Ectodermal cell (in vitro differentiated cells): Measurements from ENCODE around the gene TMEM158.

ENCODE experiments used
- H3K27ac ChIP-seq: 2 replicates; pipeline ENCODE4 v1.7.0; 2013; ENCODE audit warnings: mild to moderate bottlenecking, low read depth, low read length; ENCODE audit not compliant: insufficient read depth, poor library complexity, severe bottlenecking
- H3K27me3 ChIP-seq: 2 replicates; pipeline ENCODE4 v1.7.0; 2013; ENCODE audit warnings: mild to moderate bottlenecking, low read length; ENCODE audit not compliant: insufficient read depth, control insufficient read depth, poor library complexity, severe bottlenecking
- H3K36me3 ChIP-seq: one replicate; pipeline ENCODE4 v1.7.0; 2013; ENCODE audit warnings: low read length; ENCODE audit not compliant: control insufficient read depth, insufficient read depth
- H3K4me1 ChIP-seq: one replicate; pipeline ENCODE4 v1.7.0; 2013; ENCODE audit warnings: low read length; ENCODE audit not compliant: control insufficient read depth, insufficient read depth
- H3K4me3 ChIP-seq: 2 replicates; pipeline ENCODE4 v1.7.0; 2013; ENCODE audit warnings: low read depth, low read length, control low read depth; ENCODE audit not compliant: insufficient read depth
- H3K9me3 ChIP-seq: 2 replicates; pipeline ENCODE4 v1.7.0; 2013; ENCODE audit warnings: mild to moderate bottlenecking, low read length, moderate library complexity; ENCODE audit not compliant: control insufficient read depth
- WGBS, 2 experiments: methylation state at CpG; one replicate each; pipeline ENCODE4 v1.1.7; 2013; ENCODE audit warnings: missing lambda C conversion rate in 2 of 2; 5-methylcytosine and 5-hydroxymethylcytosine counted together

Gene TMEM158

GRCh38 chr3:45204136-45204535 is 22.0 kb downstream of the TMEM158 start:
- no peaks in the 10 kb centered on the region for H3K9me3 ChIP-seq
- H3K4me3 ChIP-seq, result no peak overlapping the region
- WGBS, 2 experiments, result 53 to 56% methylated on average over 3 of the region's 3 CpGs
- H3K4me1 ChIP-seq, result peaks cover 3% of the 10 kb centered on the region
- no peaks in the 10 kb centered on the region for H3K27me3 ChIP-seq
- H3K27ac ChIP-seq, result no peak overlapping the region
- no peaks in the 10 kb centered on the region for H3K36me3 ChIP-seq

GRCh38 chr3:45199837-45200648 is 26.0 kb downstream of the TMEM158 start:
- H3K4me3 ChIP-seq, result no peak overlapping the region
- H3K27ac ChIP-seq, result no peak overlapping the region
- 63% methylated on average over 7 to 8 of the region's 8 CpGs for WGBS, 2 experiments
- no peaks in the 10 kb centered on the region for H3K27me3 ChIP-seq
- H3K4me1 ChIP-seq, result peaks cover 3% of the 10 kb centered on the region
- H3K9me3 ChIP-seq, result no peaks in the 10 kb centered on the region
- no peaks in the 10 kb centered on the region for H3K36me3 ChIP-seq

GRCh38 chr3:45198264-45199260 is 27.5 kb downstream of the TMEM158 start:
- Histone ChIP-seq H3K27ac (no peak overlapping the region), H3K4me1 (peaks cover 3% of the 10 kb centered on the region), H3K9me3 (no peaks in the 10 kb centered on the region), H3K4me3 (no peak overlapping the region), H3K27me3 (no peaks in the 10 kb centered on the region), H3K36me3 (no peaks in the 10 kb centered on the region)
- WGBS, 2 experiments, result 90 to 93% methylated on average over 5 of the region's 5 CpGs

- Histone ChIP-seq H3K9me3 (no peaks in the 10 kb centered on the region), H3K27ac (no peak overlapping the region), H3K4me1 (peaks cover 5% of the 10 kb centered on the region), H3K4me3 (no peak overlapping the region), H3K27me3 (no peaks in the 10 kb centered on the region), H3K36me3 (no peaks in the 10 kb centered on the region)
- WGBS, 2 experiments, result 91 to 92% methylated on average over 5 of the region's 5 CpGs
Observed at GRCh38 chr3:45194791-45195190, 31.3 kb downstream of the TMEM158 start.

- no peak overlapping the region for H3K4me3 ChIP-seq
- no peaks in the 10 kb centered on the region for H3K9me3 ChIP-seq
- no peaks in the 10 kb centered on the region for H3K36me3 ChIP-seq
- peaks cover 9% of the 10 kb centered on the region for H3K4me1 ChIP-seq
- no peak overlapping the region for H3K27ac ChIP-seq
- no peaks in the 10 kb centered on the region for H3K27me3 ChIP-seq
- 60 to 61% methylated on average over 3 of the region's 3 CpGs for WGBS, 2 experiments
Observed at GRCh38 chr3:45191924-45192417, 34.1 kb downstream of the TMEM158 start.

DNA sequence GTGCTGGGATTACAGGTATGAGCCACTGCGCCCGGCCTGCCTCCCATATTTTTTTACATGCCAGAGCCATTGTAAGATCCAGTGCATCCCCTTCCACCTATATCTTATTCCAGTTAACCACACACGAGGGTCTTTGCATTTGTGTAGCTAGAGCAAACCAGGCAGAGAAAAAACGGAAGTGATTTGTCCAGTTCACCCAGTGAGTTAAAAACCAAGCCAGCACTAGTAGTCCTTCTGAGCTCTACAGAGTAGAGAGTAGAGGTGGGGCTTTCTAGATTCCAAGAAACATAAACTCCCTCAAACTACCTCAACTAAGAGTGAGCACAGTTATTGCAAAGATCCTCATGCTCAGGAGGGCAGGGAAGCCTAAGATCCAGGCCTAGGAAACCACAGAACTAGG is 34.7 kb downstream of the TMEM158 start:
- no peaks in the 10 kb centered on the region for H3K9me3 ChIP-seq
- no peak overlapping the region for H3K4me3 ChIP-seq
- no peaks in the 10 kb centered on the region for H3K27me3 ChIP-seq
- 92% methylated on average over 4 of the region's 4 CpGs for WGBS, 2 experiments
- no peaks in the 10 kb centered on the region for H3K36me3 ChIP-seq
- peaks cover 9% of the 10 kb centered on the region for H3K4me1 ChIP-seq
- H3K27ac ChIP-seq, result no peak overlapping the region

GRCh38 chr3:45188719-45189659 is 37.1 kb downstream of the TMEM158 start:
- Histone ChIP-seq H3K36me3 (no peaks in the 10 kb centered on the region), H3K27ac (no peak overlapping the region), H3K4me1 (peaks cover 9% of the 10 kb centered on the region), H3K27me3 (no peaks in the 10 kb centered on the region), H3K9me3 (no peaks in the 10 kb centered on the region), H3K4me3 (no peak overlapping the region)
- 92 to 93% methylated on average over 8 of the region's 8 CpGs for WGBS, 2 experiments

GRCh38 chr3:45187694-45188141 is 38.4 kb downstream of the TMEM158 start:
- Histone ChIP-seq H3K4me3 (no peak overlapping the region), H3K27ac (no peak overlapping the region), H3K9me3 (no peaks in the 10 kb centered on the region), H3K27me3 (no peaks in the 10 kb centered on the region), H3K36me3 (no peaks in the 10 kb centered on the region), H3K4me1 (peaks cover 9% of the 10 kb centered on the region)
- 88 to 94% methylated on average over 3 of the region's 3 CpGs for WGBS, 2 experiments

DNA sequence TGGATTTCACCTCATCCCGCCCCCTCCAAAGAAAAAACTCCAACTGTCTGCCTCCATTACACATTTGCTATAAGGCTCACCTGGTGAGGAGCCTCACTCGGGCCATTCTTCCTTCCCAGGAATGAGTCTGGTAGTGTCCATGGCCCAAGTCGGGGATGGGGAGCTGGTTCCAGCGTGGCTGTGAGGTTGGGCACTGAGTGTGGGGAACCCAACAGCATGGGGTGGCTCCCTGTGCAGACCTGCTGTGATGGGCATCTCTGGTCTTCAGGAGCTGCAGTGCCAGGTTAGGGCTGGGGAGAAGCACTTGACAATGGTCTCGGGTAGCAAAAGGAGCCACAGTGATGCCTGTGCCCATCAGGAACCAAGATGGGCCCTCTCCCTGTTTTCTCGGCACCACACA is 39.2 kb downstream of the TMEM158 start:
- H3K27me3 ChIP-seq, result no peaks in the 10 kb centered on the region
- no peak overlapping the region for H3K4me3 ChIP-seq
- H3K4me1 ChIP-seq, result peaks cover 7% of the 10 kb centered on the region
- no peak overlapping the region for H3K27ac ChIP-seq
- no peaks in the 10 kb centered on the region for H3K36me3 ChIP-seq
- no peaks in the 10 kb centered on the region for H3K9me3 ChIP-seq
- 86 to 88% methylated on average over 6 of the region's 6 CpGs for WGBS, 2 experiments
